Testis (tissue), 2 donors: ENCODE results near the gene CASP5.

ENCODE experiments used
- CTCF ChIP-seq, 3 experiments: fragments of 450-650 bp in 2 of 3; fragments of 200-600 bp in 1 of 3; sonication (generic) in 1 of 3; IDR thresholded peaks; one replicate each; pipeline ENCODE4 v1.5.1; 2016 to 2019; ENCODE audit warnings: antibody characterized with exemption in 3 of 3, mild to moderate bottlenecking in 2 of 3, moderate library complexity in 1 of 3
- POLR2A ChIP-seq: fragments of 450-650 bp; IDR thresholded peaks from one replicate; pipeline ENCODE4 v1.6.1; 2017; ENCODE audit warnings: antibody characterized with exemption, mild to moderate bottlenecking, moderate library complexity

GRCh38 chr11:104973616-104974015 lies 49.4 kb downstream of the CASP5 start:
- TF ChIP-seq CTCF (IDR thresholded peaks at IDR 0.05), result no peak
- TF ChIP-seq POLR2A, result no peak
